Activated CD4-positive, alpha-beta memory T cell treated with anti-CD3 and anti-CD28 coated beads for 36 hours (primary cell): Measurements from ENCODE around the gene ZNF326. TPM values are rescaled to one million over a fixed set of nuclear protein-coding genes. Genes with fewer than 3 reads are reported as not detected.
"Not testable (repeated sequence)": the region's sequence is repeated elsewhere in the genome, so short reads cannot be mapped to it uniquely, and the experiment has no call there.

ENCODE experiments used
- CTCF ChIA-PET: fragments of 350-600 bp; sonication (Branson Sonifier 250); formaldehyde crosslinking; loops from one replicate; lab custom pipeline; 2021; ENCODE audit warnings: antibody characterized with exemption, inconsistent platforms; lab: Charles Lee
- POLR2A ChIA-PET: fragments of 350-600 bp; sonication (Branson Sonifier 250); formaldehyde crosslinking; loops from one replicate; lab custom pipeline; 2021; ENCODE audit warnings: antibody characterized with exemption; lab: Charles Lee
- DNase-seq: peaks from one replicate; pipeline ENCODE4 v3.0.0-alpha.2; 2020
- H3K27ac Mint-ChIP-seq: one replicate; pipeline ENCODE4 v1.8.0; 2021; ENCODE audit warnings: mixed read lengths
- H3K27me3 Mint-ChIP-seq: one replicate; pipeline ENCODE4 v1.8.0; 2021; ENCODE audit warnings: mixed read lengths
- H3K36me3 Mint-ChIP-seq: one replicate; pipeline ENCODE4 v1.8.0; 2021; ENCODE audit warnings: mixed read lengths
- H3K4me1 Mint-ChIP-seq: one replicate; pipeline ENCODE4 v1.8.0; 2021; ENCODE audit warnings: low read depth, mixed read lengths
- H3K4me3 Mint-ChIP-seq: one replicate; pipeline ENCODE4 v1.8.0; 2021; ENCODE audit warnings: mild to moderate bottlenecking, mixed read lengths
- H3K9me3 Mint-ChIP-seq: one replicate; pipeline ENCODE4 v1.8.0; 2021; ENCODE audit warnings: mixed read lengths
- intact Hi-C: fragments of 100-400 bp; cut with micrococcal nuclease; formaldehyde crosslinking; loops from one replicate; pipeline ENCODE4 v1.15.1; 2023
- total RNA-seq, 2 experiments: library from RNA; stranded (reverse); gene quantifications; one replicate each; pipeline ENCODE4 v1.2.3, GENCODE V29; 2021

Gene ZNF326
- total RNA-seq, 2 experiments from 2014 or later, result 17.2 to 17.3 TPM

GRCh38 chr1:89989099-89989498 lies 5.8 kb upstream of the ZNF326 start:
- H3K27ac Mint-ChIP-seq, result no peak overlapping the region
- no peaks in the 10 kb centered on the region for H3K4me1 Mint-ChIP-seq
- no peak overlapping the region for H3K4me3 Mint-ChIP-seq
- ChIA-PET POLR2A (no interaction called here), CTCF (interaction anchor here (0.7 to 3.6 kb wide), 9 partner anchors 8 to 226 kb away, joined by 3 to 23 read pairs (median 4); no protein-coding TSS in a partner anchor)
- no peaks in the 10 kb centered on the region for H3K27me3 Mint-ChIP-seq
- H3K9me3 Mint-ChIP-seq, result no peaks in the 10 kb centered on the region
- intact Hi-C loops, result no loop called here
- DNase-seq, result no peak
- no peaks in the 10 kb centered on the region for H3K36me3 Mint-ChIP-seq

GRCh38 chr1:89989799-89990198 lies 5.1 kb upstream of the ZNF326 start:
- no peaks in the 10 kb centered on the region for H3K9me3 Mint-ChIP-seq
- H3K27ac Mint-ChIP-seq, result no peak overlapping the region
- no peaks in the 10 kb centered on the region for H3K27me3 Mint-ChIP-seq
- no peaks in the 10 kb centered on the region for H3K36me3 Mint-ChIP-seq
- no peak overlapping the region for H3K4me3 Mint-ChIP-seq
- H3K4me1 Mint-ChIP-seq, result peaks cover 3% of the 10 kb centered on the region
- POLR2A ChIA-PET, result no interaction called here
- intact Hi-C loops, result loop anchor here (10.0 kb wide), 2 partner anchors 385 to 1305 kb away; partner anchors contain the start of gene PKN2
- no peak for DNase-seq
- CTCF ChIA-PET, result interaction anchor here (0.7 to 3.6 kb wide), 4 partner anchors 9 to 506 kb away, joined by 3 to 23 read pairs (median 10); no protein-coding TSS in a partner anchor

- intact Hi-C loops, result loop anchor here (10.0 kb wide), 2 partner anchors 386 to 1306 kb away; partner anchors contain the start of gene PKN2
- peaks cover 2% of the 10 kb centered on the region for H3K36me3 Mint-ChIP-seq
- H3K9me3 Mint-ChIP-seq, result no peaks in the 10 kb centered on the region
- POLR2A ChIA-PET, result no interaction called here
- no peak for DNase-seq
- no peaks in the 10 kb centered on the region for H3K27me3 Mint-ChIP-seq
- H3K4me3 Mint-ChIP-seq, result no peak overlapping the region
- H3K4me1 Mint-ChIP-seq, result peaks cover 10% of the 10 kb centered on the region
- CTCF ChIA-PET, result interaction anchor here (1.0 to 3.6 kb wide), 4 partner anchors 148 to 508 kb away, joined by 3 to 23 read pairs (median 10); no protein-coding TSS in a partner anchor
- H3K27ac Mint-ChIP-seq, result no peak overlapping the region
These were observed 3.7 kb upstream of the ZNF326 start for GRCh38 chr1:89990976-89991831.

- Mint-ChIP-seq H3K27me3 (no peaks in the 10 kb centered on the region), H3K36me3 (peaks cover 12% of the 10 kb centered on the region), H3K4me3 (peak overlapping the region; percentile 41), H3K4me1 (peaks cover 30% of the 10 kb centered on the region), H3K27ac (no peak overlapping the region), H3K9me3 (no peaks in the 10 kb centered on the region)
- ChIA-PET POLR2A (no interaction called here), CTCF (no interaction called here)
- intact Hi-C loops, result loop anchor here (10.0 kb wide), 2 partner anchors 389 to 1309 kb away; partner anchors contain the start of gene PKN2
- DNase-seq, result no peak
These were observed 1.4 kb upstream of the ZNF326 start for GRCh38 chr1:89993541-89993940.

GRCh38 chr1:89994231-89994804 lies 592 bp upstream of the ZNF326 start:
- Mint-ChIP-seq H3K27me3 (no peaks in the 10 kb centered on the region), H3K27ac (peak overlapping the region; percentile 85), H3K4me3 (peak overlapping the region; percentile 99), H3K36me3 (peaks cover 13% of the 10 kb centered on the region), H3K9me3 (no peaks in the 10 kb centered on the region), H3K4me1 (peaks cover 37% of the 10 kb centered on the region)
- DNase-seq, result no peak
- intact Hi-C loops, result loop anchor here (2.0 to 10.0 kb wide), 5 partner anchors 150 to 1310 kb away; partner anchors contain the start of genes GTF2B and PKN2
- ChIA-PET POLR2A (interaction anchor here (0.9 to 1.5 kb wide), 2 partner anchors 150 to 213 kb away, joined by 3 to 9 read pairs; no protein-coding TSS in a partner anchor), CTCF (no interaction called here)

GRCh38 chr1:89995598-89996449 lies 914 bp downstream of the ZNF326 start:
- intact Hi-C loops, result loop anchor here (2.0 to 10.0 kb wide), 6 partner anchors 151 to 1311 kb away; partner anchors contain the start of genes GTF2B and PKN2
- H3K4me3 Mint-ChIP-seq, result peak overlapping the region; percentile 99
- POLR2A ChIA-PET, result interaction anchor here (0.9 to 1.5 kb wide), 2 partner anchors 152 to 214 kb away, joined by 3 to 9 read pairs; no protein-coding TSS in a partner anchor
- no peak for DNase-seq
- no peaks in the 10 kb centered on the region for H3K9me3 Mint-ChIP-seq
- H3K4me1 Mint-ChIP-seq, result peaks cover 43% of the 10 kb centered on the region
- no peaks in the 10 kb centered on the region for H3K27me3 Mint-ChIP-seq
- H3K36me3 Mint-ChIP-seq, result peaks cover 13% of the 10 kb centered on the region
- CTCF ChIA-PET, result interaction anchor here (0.6 kb wide), 1 partner anchor 43 kb away, joined by 4 read pairs; no protein-coding TSS in a partner anchor
- H3K27ac Mint-ChIP-seq, result peak overlapping the region; percentile 89

GRCh38 chr1:89996450-89997110 lies 1.7 kb downstream of the ZNF326 start:
- no peak overlapping the region for H3K27ac Mint-ChIP-seq
- no peak for DNase-seq
- CTCF ChIA-PET, result interaction anchor here (0.6 kb wide), 1 partner anchor 44 kb away, joined by 4 read pairs; no protein-coding TSS in a partner anchor
- intact Hi-C loops, result loop anchor here (5.0 to 10.0 kb wide), 3 partner anchors 392 to 1312 kb away; partner anchors contain the start of gene PKN2
- H3K27me3 Mint-ChIP-seq, result no peaks in the 10 kb centered on the region
- H3K36me3 Mint-ChIP-seq, result peaks cover 13% of the 10 kb centered on the region
- peaks cover 46% of the 10 kb centered on the region for H3K4me1 Mint-ChIP-seq
- peak overlapping the region; percentile 99 for H3K4me3 Mint-ChIP-seq
- POLR2A ChIA-PET, result no interaction called here
- no peaks in the 10 kb centered on the region for H3K9me3 Mint-ChIP-seq

- H3K4me3 Mint-ChIP-seq, CTCF ChIA-PET, POLR2A ChIA-PET, H3K9me3 Mint-ChIP-seq, H3K27ac Mint-ChIP-seq, H3K27me3 Mint-ChIP-seq: not testable (repeated sequence)
- DNase-seq, result peak; percentile 24
- intact Hi-C loops, result loop anchor here (5.0 to 10.0 kb wide), 3 partner anchors 392 to 1312 kb away; partner anchors contain the start of gene PKN2
- Mint-ChIP-seq H3K4me1 (peaks cover 46% of the 10 kb centered on the region), H3K36me3 (peaks cover 13% of the 10 kb centered on the region)
These were observed 2.2 kb downstream of the ZNF326 start for GRCh38 chr1:89997152-89997551.

GRCh38 chr1:89998306-89998705 lies 3.4 kb downstream of the ZNF326 start:
- Mint-ChIP-seq H3K4me3 (no peak overlapping the region), H3K9me3 (no peaks in the 10 kb centered on the region), H3K27me3 (no peaks in the 10 kb centered on the region), H3K36me3 (peaks cover 13% of the 10 kb centered on the region), H3K27ac (no peak overlapping the region), H3K4me1 (peaks cover 48% of the 10 kb centered on the region)
- intact Hi-C loops, result loop anchor here (5.0 to 10.0 kb wide), 3 partner anchors 394 to 1314 kb away; partner anchors contain the start of gene PKN2
- DNase-seq, result no peak
- CTCF ChIA-PET, result interaction anchor here (1.0 to 1.1 kb wide), 2 partner anchors 11 to 216 kb away, joined by 3 read pairs; no protein-coding TSS in a partner anchor
- POLR2A ChIA-PET, result no interaction called here

- CTCF ChIA-PET, result no interaction called here
- Mint-ChIP-seq H3K27ac (no peak overlapping the region), H3K27me3 (no peaks in the 10 kb centered on the region), H3K9me3 (no peaks in the 10 kb centered on the region), H3K4me3 (no peak overlapping the region), H3K36me3 (peaks cover 13% of the 10 kb centered on the region), H3K4me1 (peaks cover 52% of the 10 kb centered on the region)
- POLR2A ChIA-PET, result no interaction called here
- DNase-seq, result no peak
- intact Hi-C loops, result loop anchor here (5.0 to 10.0 kb wide), 3 partner anchors 394 to 1314 kb away; partner anchors contain the start of gene PKN2
These were observed 4.3 kb downstream of the ZNF326 start for GRCh38 chr1:89999208-89999607.
